ENCODE data around the gene HS1BP3.

GRCh38 chr2:20608666-20609348 is 42.1 kb downstream of the HS1BP3 start:
- no peak for TF ChIP-seq CTCF (IDR thresholded peaks at IDR 0.05)
- TF ChIP-seq POLR2A (IDR thresholded peaks at IDR 0.05), result no peak

All from lower leg skin (tissue), 3 donors.